Peyer's patch (tissue), 4 donors: ENCODE measurements around the gene SMG7. TPM values are rescaled to one million over a fixed set of nuclear protein-coding genes. Genes with fewer than 3 reads are reported as not detected.

ENCODE experiments used
- DNase-seq, 3 donors: peaks; one replicate each; pipeline ENCODE4 v3.0.0-alpha.2; 2017 to 2019
- H3K27ac ChIP-seq, 4 donors: fragments of 200-600 bp; sonication (generic); one replicate each; pipeline ENCODE4 v1.5.1; 2016 to 2019
- H3K27me3 ChIP-seq, 2 donors: fragments of 200-600 bp; sonication (generic); one replicate each; pipeline ENCODE4 v1.5.1; 2019
- H3K36me3 ChIP-seq, 3 donors: fragments of 200-600 bp; sonication (generic); one replicate each; pipeline ENCODE4 v1.5.1; 2016 to 2019
- H3K4me1 ChIP-seq, 4 donors: fragments of 200-600 bp; sonication (generic); one replicate each; pipeline ENCODE4 v1.5.1; 2016 to 2019
- H3K4me3 ChIP-seq, 4 donors: fragments of 200-600 bp; sonication (generic); 1 replicate in 3 of 4; 2 replicates in 1 of 4; pipeline ENCODE4 v1.5.1; 2016 to 2019; ENCODE audit warnings: mild to moderate bottlenecking in 1 of 4
- H3K9me3 ChIP-seq, 4 donors: fragments of 200-600 bp; sonication (generic); one replicate each; pipeline ENCODE4 v1.5.1; 2016 to 2019; ENCODE audit warnings: mild to moderate bottlenecking in 1 of 4
- POLR2A ChIP-seq, 2 donors: fragments of 450-650 bp; IDR thresholded peaks; one replicate each; pipeline ENCODE4 v1.5.1; 2017; ENCODE audit warnings: antibody characterized with exemption in 2 of 2, mild to moderate bottlenecking in 2 of 2, moderate library complexity in 2 of 2
- total RNA-seq, 4 donors: library from RNA; depleted of rRNA; stranded (reverse); fragments of >200 nt; gene quantifications; one replicate each; pipeline ENCODE4 v1.1.0, GENCODE V29; 2016
- TF ChIP-seq, protein P1 (sequence below), 6 experiments: fragments of 450-650 bp in 4 of 6; fragments of 200-600 bp in 2 of 6; sonication (generic) in 1 of 6; IDR thresholded peaks; one replicate each; pipeline ENCODE4 v1.5.1; 2017 to 2019; ENCODE audit warnings: antibody characterized with exemption in 6 of 6, mild to moderate bottlenecking in 3 of 6, moderate library complexity in 1 of 6

SMG7 gene
- total RNA-seq, 4 donors from 2014 or later: 46.2 to 72.7 (median 54.3) TPM

GRCh38 chr1:183598386-183598785, 126.1 kb downstream of the SMG7 start:
- H3K36me3 ChIP-seq: no peaks in the 10 kb centered on the region
- H3K27me3 ChIP-seq: no peaks in the 10 kb centered on the region
- peaks cover 0 to 19% (median 0%) of the 10 kb centered on the region in 4 donors for H3K4me1 ChIP-seq
- peak overlapping the region in 2 of 4 donors; percentile 14 to 55 for H3K27ac ChIP-seq
- no peak for TF ChIP-seq POLR2A (IDR thresholded peaks at IDR 0.05)
- TF ChIP-seq, protein P1, sequence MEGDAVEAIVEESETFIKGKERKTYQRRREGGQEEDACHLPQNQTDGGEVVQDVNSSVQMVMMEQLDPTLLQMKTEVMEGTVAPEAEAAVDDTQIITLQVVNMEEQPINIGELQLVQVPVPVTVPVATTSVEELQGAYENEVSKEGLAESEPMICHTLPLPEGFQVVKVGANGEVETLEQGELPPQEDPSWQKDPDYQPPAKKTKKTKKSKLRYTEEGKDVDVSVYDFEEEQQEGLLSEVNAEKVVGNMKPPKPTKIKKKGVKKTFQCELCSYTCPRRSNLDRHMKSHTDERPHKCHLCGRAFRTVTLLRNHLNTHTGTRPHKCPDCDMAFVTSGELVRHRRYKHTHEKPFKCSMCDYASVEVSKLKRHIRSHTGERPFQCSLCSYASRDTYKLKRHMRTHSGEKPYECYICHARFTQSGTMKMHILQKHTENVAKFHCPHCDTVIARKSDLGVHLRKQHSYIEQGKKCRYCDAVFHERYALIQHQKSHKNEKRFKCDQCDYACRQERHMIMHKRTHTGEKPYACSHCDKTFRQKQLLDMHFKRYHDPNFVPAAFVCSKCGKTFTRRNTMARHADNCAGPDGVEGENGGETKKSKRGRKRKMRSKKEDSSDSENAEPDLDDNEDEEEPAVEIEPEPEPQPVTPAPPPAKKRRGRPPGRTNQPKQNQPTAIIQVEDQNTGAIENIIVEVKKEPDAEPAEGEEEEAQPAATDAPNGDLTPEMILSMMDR (IDR thresholded peaks at IDR 0.05): no peak
- no peaks in the 10 kb centered on the region for H3K9me3 ChIP-seq
- DNase-seq: no peak
- no peak overlapping the region for H3K4me3 ChIP-seq

DNA sequence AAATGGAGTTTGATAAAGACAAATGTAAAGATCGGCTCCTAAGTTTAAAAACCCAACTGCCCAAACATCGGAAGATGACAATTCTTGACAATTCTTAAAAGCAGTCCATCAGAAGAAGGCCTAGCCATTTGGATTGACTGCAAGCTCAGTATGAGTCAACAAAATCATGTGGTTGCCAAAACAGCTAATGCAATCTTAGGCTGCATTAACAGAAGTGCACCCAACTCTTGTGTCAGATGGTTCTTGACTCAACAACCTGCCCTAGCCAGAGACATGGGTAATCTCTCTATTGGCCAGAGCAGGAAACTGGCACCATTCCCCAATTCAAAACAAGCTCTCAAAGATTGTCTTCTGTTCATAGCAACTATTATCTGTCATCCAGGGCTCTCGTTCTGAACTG, 127.8 kb downstream of the SMG7 start:
- no peaks in the 10 kb centered on the region for H3K27me3 ChIP-seq
- no peaks in the 10 kb centered on the region for H3K9me3 ChIP-seq
- no peak for DNase-seq
- H3K27ac ChIP-seq: no peak overlapping the region
- no peaks in the 10 kb centered on the region for H3K36me3 ChIP-seq
- no peak for TF ChIP-seq POLR2A (IDR thresholded peaks at IDR 0.05)
- TF ChIP-seq, protein P1 (IDR thresholded peaks at IDR 0.05): no peak
- no peak overlapping the region for H3K4me3 ChIP-seq
- H3K4me1 ChIP-seq: peaks cover 0 to 19% (median 0%) of the 10 kb centered on the region in 4 donors

DNA sequence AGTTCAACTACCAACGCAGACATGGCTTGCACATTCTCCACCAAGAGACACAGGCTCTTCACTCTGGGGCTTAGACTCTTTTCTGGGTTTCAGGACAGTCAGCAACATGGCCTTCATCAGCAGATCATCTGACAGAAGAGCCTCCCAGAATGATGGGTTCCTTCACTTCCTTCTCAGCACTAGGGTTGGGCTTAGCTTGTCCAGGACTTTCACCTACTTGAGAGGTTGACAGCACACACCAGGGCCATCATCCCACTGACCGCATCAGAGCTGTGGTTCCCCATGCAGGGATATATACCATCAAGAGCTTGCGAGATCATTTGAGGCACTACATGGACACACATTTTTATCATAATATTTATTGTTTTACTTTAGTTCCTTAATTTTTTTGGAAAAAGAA, 128.3 kb downstream of the SMG7 start:
- peak overlapping the region in 1 of 4 donors; percentile 9 for H3K27ac ChIP-seq
- no peaks in the 10 kb centered on the region for H3K27me3 ChIP-seq
- no peak overlapping the region for H3K4me3 ChIP-seq
- H3K36me3 ChIP-seq: no peaks in the 10 kb centered on the region
- H3K4me1 ChIP-seq: peaks cover 0 to 19% (median 0%) of the 10 kb centered on the region in 4 donors
- no peak for DNase-seq
- H3K9me3 ChIP-seq: no peaks in the 10 kb centered on the region
- TF ChIP-seq, protein P1 (IDR thresholded peaks at IDR 0.05): no peak
- no peak for TF ChIP-seq POLR2A (IDR thresholded peaks at IDR 0.05)

GRCh38 chr1:183602510-183602909, 130.2 kb downstream of the SMG7 start:
- peaks cover 0 to 19% (median 0%) of the 10 kb centered on the region in 4 donors for H3K4me1 ChIP-seq
- no peaks in the 10 kb centered on the region for H3K27me3 ChIP-seq
- no peaks in the 10 kb centered on the region for H3K36me3 ChIP-seq
- DNase-seq: no peak
- H3K9me3 ChIP-seq: no peaks in the 10 kb centered on the region
- TF ChIP-seq, protein P1 (IDR thresholded peaks at IDR 0.05): no peak
- TF ChIP-seq POLR2A (IDR thresholded peaks at IDR 0.05): no peak
- no peak overlapping the region for H3K4me3 ChIP-seq
- peak overlapping the region in 3 of 4 donors; percentile 5 to 71 (median 57) for H3K27ac ChIP-seq

Other genes with a start within 250 kb of the SMG7 start
- under 1 TPM in 3 of 4 donors, not detected in 1; 0.13 to 0.83 (median 0.66) TPM for gene NMNAT2, start 54.1 kb upstream of the SMG7 start, total RNA-seq
- gene NCF2, start 118.0 kb downstream of the SMG7 start, total RNA-seq: 10 to 100 TPM in 1 of 4 donors, 1 to 10 TPM in 3; 1.6 to 13.2 (median 5.6) TPM
- gene ARPC5, start 163.3 kb downstream of the SMG7 start, total RNA-seq: 10 to 100 TPM; 57.9 to 86.7 (median 67.9) TPM
- gene APOBEC4, start 180.8 kb downstream of the SMG7 start, total RNA-seq: under 1 TPM in 1 of 4 donors, not detected in 3; 0.85 TPM